ENCODE results near the gene S100A13. TPM values are rescaled to one million over a fixed set of nuclear protein-coding genes. Genes with fewer than 3 reads are reported as not detected.
"Not testable (repeated sequence)": the region's sequence is repeated elsewhere in the genome, so short reads cannot be mapped to it uniquely, and the experiment has no call there.

Gene S100A13
- total RNA-seq, 2 experiments from 2014 or later = 4.8 to 10.3 TPM

DNA sequence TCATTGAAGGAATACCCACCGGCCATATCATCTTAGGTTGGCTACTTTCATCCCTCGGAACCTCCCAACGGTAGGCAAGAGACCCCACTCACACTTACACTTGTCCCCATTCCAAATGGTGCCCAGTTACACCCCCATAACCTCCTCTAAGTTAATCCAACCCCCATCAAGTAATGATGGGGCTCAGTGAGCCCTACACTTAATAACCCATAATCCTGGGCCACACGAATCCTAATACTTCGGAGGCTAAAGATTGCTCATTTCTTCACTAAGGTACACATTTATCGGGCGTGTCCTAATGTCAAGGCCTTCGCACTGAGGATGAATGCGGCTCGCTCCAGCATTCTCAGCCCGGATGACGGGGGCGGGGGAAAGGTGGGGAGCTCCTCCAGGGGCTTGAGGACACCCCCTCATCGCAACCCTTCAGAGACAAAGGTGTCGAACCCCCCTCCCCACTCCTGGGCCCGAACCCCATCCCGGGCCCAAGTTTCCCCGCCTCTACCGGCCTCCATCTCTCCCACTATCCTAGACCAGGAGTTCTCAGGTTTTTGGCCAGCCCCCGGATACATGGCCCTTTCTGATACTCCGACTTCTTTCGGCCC, 43.1 kb upstream of the S100A13 start:
- Histone ChIP-seq H4K20me1 (ENCODE audit: insufficient read depth, low read length) (peaks cover 4% of the 10 kb centered on the region; the same call in 1 of the 2 replicates), H3K9me2 (ENCODE audit: insufficient read depth, low read length) (no peaks in the 10 kb centered on the region), H3K9me3 (ENCODE audit: low read length) (no peaks in the 10 kb centered on the region), H3K4me1 (ENCODE audit: insufficient read depth, low read length, poor library complexity, severe bottlenecking) (peaks cover 28% of the 10 kb centered on the region), H3K4me3 (ENCODE audit: low read depth, low read length, poor library complexity, severe bottlenecking) (peak overlapping the region; percentile 97), H3K36me3 (ENCODE audit: insufficient read depth, low read length) (peaks cover 53% of the 10 kb centered on the region), H2AFZ (ENCODE audit: low read length) (no peak overlapping the region), H3K79me2 (ENCODE audit: insufficient read depth, low read depth, low read length) (peaks cover 41% of the 10 kb centered on the region), H3K27ac (ENCODE audit: low read depth, low read length, poor library complexity, severe bottlenecking) (peak overlapping the region; percentile 73), H3K4me2 (ENCODE audit: low read length) (peak overlapping the region; percentile 77)
- no peak for DNase-seq (ENCODE audit: low spot score)
- ChIA-PET CTCF (ENCODE audit: unreplicated experiment) (no interaction called here), POLR2A (no interaction called here)
- TF ChIP-seq EZH2phosphoT487 (IDR thresholded peaks at IDR 0.05; ENCODE audit: borderline replicate concordance, low read depth, low read length) = no peak
- TF ChIP-seq, protein P1, sequence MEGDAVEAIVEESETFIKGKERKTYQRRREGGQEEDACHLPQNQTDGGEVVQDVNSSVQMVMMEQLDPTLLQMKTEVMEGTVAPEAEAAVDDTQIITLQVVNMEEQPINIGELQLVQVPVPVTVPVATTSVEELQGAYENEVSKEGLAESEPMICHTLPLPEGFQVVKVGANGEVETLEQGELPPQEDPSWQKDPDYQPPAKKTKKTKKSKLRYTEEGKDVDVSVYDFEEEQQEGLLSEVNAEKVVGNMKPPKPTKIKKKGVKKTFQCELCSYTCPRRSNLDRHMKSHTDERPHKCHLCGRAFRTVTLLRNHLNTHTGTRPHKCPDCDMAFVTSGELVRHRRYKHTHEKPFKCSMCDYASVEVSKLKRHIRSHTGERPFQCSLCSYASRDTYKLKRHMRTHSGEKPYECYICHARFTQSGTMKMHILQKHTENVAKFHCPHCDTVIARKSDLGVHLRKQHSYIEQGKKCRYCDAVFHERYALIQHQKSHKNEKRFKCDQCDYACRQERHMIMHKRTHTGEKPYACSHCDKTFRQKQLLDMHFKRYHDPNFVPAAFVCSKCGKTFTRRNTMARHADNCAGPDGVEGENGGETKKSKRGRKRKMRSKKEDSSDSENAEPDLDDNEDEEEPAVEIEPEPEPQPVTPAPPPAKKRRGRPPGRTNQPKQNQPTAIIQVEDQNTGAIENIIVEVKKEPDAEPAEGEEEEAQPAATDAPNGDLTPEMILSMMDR (conservative IDR thresholded peaks at IDR 0.05; ENCODE audit: low read length) = no peak
- TSS peak; percentile 83 for BruUV-seq (replicated peaks)
- intact Hi-C loops (cut with micrococcal nuclease; ENCODE audit: unreplicated experiment) = loop anchor here (2.0 to 10.0 kb wide), 3 partner anchors 36 to 156 kb away; partner anchors contain the start of gene CHTOP

DNA sequence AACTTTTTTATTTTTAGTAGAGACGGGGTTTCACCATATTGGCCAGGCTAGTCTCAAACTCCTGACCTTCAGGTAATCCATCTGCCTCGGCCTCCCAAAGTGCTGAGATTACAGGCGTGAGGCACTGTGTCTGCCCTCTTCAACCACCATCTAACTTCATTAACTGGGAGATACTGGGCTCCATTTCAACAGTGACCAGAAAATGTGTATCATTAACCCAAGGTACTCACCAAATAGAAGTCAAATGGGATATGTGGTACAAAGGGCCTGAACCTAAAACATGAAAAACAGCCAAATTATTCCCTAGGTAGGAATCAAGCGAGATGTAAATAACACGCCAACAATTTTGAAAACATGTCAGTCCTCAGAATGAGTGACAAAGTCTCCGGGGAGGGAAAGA, 42.3 kb upstream of the S100A13 start:
- TF ChIP-seq EZH2phosphoT487 (IDR thresholded peaks at IDR 0.05; ENCODE audit: borderline replicate concordance, low read depth, low read length) = no peak
- TF ChIP-seq, protein P1 (conservative IDR thresholded peaks at IDR 0.05; ENCODE audit: low read length) = no peak
- ChIA-PET CTCF (ENCODE audit: unreplicated experiment) (no interaction called here), POLR2A (interaction anchor here (0.8 to 1.0 kb wide), 2 partner anchors 10 to 26 kb away, joined by 4 read pairs; no protein-coding TSS in a partner anchor)
- peaks cover 61% of the 10 kb centered on the region for H3K36me3 ChIP-seq (ENCODE audit: insufficient read depth, low read length)
- H3K79me2 ChIP-seq (ENCODE audit: insufficient read depth, low read depth, low read length) = peaks cover 42% of the 10 kb centered on the region
- intact Hi-C loops (cut with micrococcal nuclease; ENCODE audit: unreplicated experiment) = loop anchor here (2.0 to 10.0 kb wide), 3 partner anchors 35 to 155 kb away; partner anchors contain the start of gene CHTOP
- H3K4me2 ChIP-seq (ENCODE audit: low read length) = peak overlapping the region; percentile 77
- no peak for DNase-seq (ENCODE audit: low spot score)
- peak overlapping the region; percentile 97 for H3K4me3 ChIP-seq (ENCODE audit: low read depth, low read length, poor library complexity, severe bottlenecking)
- no TSS peak for BruUV-seq (replicated peaks)
- H4K20me1 ChIP-seq (ENCODE audit: insufficient read depth, low read length) = peaks cover 4% of the 10 kb centered on the region; the same call in 1 of the 2 replicates
- H3K27ac ChIP-seq (ENCODE audit: low read depth, low read length, poor library complexity, severe bottlenecking) = no peak overlapping the region
- no peak overlapping the region for H2AFZ ChIP-seq (ENCODE audit: low read length)
- no peaks in the 10 kb centered on the region for H3K9me3 ChIP-seq (ENCODE audit: low read length)
- H3K4me1 ChIP-seq (ENCODE audit: insufficient read depth, low read length, poor library complexity, severe bottlenecking) = peaks cover 28% of the 10 kb centered on the region
- no peaks in the 10 kb centered on the region for H3K9me2 ChIP-seq (ENCODE audit: insufficient read depth, low read length)

DNA sequence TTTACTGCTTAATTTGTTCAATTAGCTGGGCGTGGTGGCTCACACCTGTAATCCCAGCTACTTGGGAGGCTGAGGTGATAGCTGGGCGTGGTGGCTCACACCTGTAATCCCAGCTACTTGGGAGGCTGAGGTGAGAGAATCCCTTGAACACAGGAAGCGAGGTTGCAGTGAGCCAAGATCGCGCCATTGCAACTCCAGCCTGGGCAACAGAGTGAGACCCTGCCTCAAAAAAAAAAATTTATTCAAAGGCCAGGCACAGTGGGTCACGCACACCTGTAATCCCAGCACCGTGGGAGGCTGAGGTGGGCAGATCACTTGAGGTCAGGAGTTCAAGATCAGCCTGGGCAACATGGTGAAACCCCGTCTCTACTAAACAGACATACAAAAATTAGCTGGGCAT, 41.4 kb upstream of the S100A13 start:
- BruUV-seq (replicated peaks); H4K20me1 ChIP-seq (ENCODE audit: insufficient read depth, low read length); H3K9me3 ChIP-seq (ENCODE audit: low read length); H3K9me2 ChIP-seq (ENCODE audit: insufficient read depth, low read length); DNase-seq (ENCODE audit: low spot score); H3K27ac ChIP-seq (ENCODE audit: low read depth, low read length, poor library complexity, severe bottlenecking); intact Hi-C loops (cut with micrococcal nuclease; ENCODE audit: unreplicated experiment); CTCF ChIA-PET (ENCODE audit: unreplicated experiment); H2AFZ ChIP-seq (ENCODE audit: low read length): not testable (repeated sequence)
- Histone ChIP-seq H3K4me3 (ENCODE audit: low read depth, low read length, poor library complexity, severe bottlenecking) (peak overlapping the region; percentile 97), H3K4me1 (ENCODE audit: insufficient read depth, low read length, poor library complexity, severe bottlenecking) (peaks cover 28% of the 10 kb centered on the region), H3K79me2 (ENCODE audit: insufficient read depth, low read depth, low read length) (peaks cover 42% of the 10 kb centered on the region), H3K4me2 (ENCODE audit: low read length) (peak overlapping the region; percentile 77), H3K36me3 (ENCODE audit: insufficient read depth, low read length) (peaks cover 70% of the 10 kb centered on the region)
- POLR2A ChIA-PET = interaction anchor here (0.7 to 1.0 kb wide), 2 partner anchors 9 to 44 kb away, joined by 3 to 4 read pairs; no protein-coding TSS in a partner anchor

Measured in OCI-LY7 (cell line).